ENCODE data around the gene LRP1B. TPM values are rescaled to one million over a fixed set of nuclear protein-coding genes. Genes with fewer than 3 reads are reported as not detected.

LRP1B gene
- total and polyA plus RNA-seq, 2 donors (not counting 1 experiment from before 2014, with no cell fraction given): not detected

DNA sequence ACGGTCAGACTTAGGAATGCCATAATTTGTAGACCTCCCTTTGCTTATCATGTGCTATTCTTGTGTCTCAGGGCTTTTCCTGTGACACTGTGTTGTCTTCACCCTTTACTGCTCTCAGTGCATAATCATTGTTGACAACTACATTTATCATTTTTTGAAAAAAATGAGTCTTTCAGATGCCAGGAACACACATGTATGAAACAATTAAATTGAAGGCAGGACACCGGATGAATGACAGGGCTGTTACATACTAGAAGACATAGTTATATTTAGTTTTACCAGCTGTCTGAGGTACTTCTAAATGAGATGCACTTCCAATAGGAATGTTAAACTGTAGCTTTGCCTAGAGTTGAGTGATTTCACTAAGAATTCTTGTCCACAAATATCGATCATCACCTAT is 243.5 kb downstream of the LRP1B start:
- peaks cover 3% of the 10 kb centered on the region for H3K9me3 Mint-ChIP-seq (ENCODE audit: insufficient read depth)
- H3K4me3 ChIP-seq (ENCODE audit: control extremely low read depth in 1 of 5, extremely low read depth in 1 of 5, insufficient read depth in 1 of 5, low read depth in 2 of 5, low read length in 4 of 5): no peak overlapping the region
- H4K20me1 ChIP-seq (ENCODE audit: control insufficient read depth, insufficient read depth, low read length, poor library complexity, severe bottlenecking): no peaks in the 10 kb centered on the region
- no peaks in the 10 kb centered on the region for H3K27me3 ChIP-seq (replicated peaks in 1 of 4; ENCODE audit: control extremely low read depth in 1 of 4, control insufficient read depth in 3 of 4, insufficient read depth in 4 of 4, low read length in 3 of 4)
- H3K27me3 Mint-ChIP-seq: no peaks in the 10 kb centered on the region
- ATAC-seq (ENCODE audit: low read depth): no peak
- H2AFZ ChIP-seq (ENCODE audit: insufficient read depth, low read depth, low read length, poor library complexity, severe bottlenecking): no peak overlapping the region
- no peak overlapping the region for H3K27ac ChIP-seq (ENCODE audit: low read length in 2 of 2)
- no peak for DNase-seq
- POLR2A ChIA-PET: no interaction called here
- H3K4me3 Mint-ChIP-seq: no peak overlapping the region
- H3K79me2 ChIP-seq (ENCODE audit: control insufficient read depth, insufficient read depth, low read length): no peaks in the 10 kb centered on the region
- intact Hi-C loops (cut with micrococcal nuclease): no loop called here
- no peaks in the 10 kb centered on the region for H3K4me1 Mint-ChIP-seq
- no peak overlapping the region for H3K4me2 ChIP-seq (replicated peaks; ENCODE audit: low read depth, low read length, poor library complexity, severe bottlenecking)
- H3K36me3 ChIP-seq (replicated peaks in 1 of 2; ENCODE audit: control extremely low read depth in 1 of 2, control insufficient read depth in 1 of 2, extremely low read depth in 1 of 2, insufficient read depth in 2 of 2, low read length in 1 of 2): no peaks in the 10 kb centered on the region
- no peak overlapping the region for H3K27ac Mint-ChIP-seq
- CTCF ChIA-PET: no interaction called here
- no peak overlapping the region for H3K9ac ChIP-seq (ENCODE audit: low read length)
- TF ChIP-seq EZH2 (IDR thresholded peaks at IDR 0.05; ENCODE audit: borderline replicate concordance, insufficient read depth, low read depth, low read length, poor library complexity, severe bottlenecking): no peak
- TF ChIP-seq, protein P1, sequence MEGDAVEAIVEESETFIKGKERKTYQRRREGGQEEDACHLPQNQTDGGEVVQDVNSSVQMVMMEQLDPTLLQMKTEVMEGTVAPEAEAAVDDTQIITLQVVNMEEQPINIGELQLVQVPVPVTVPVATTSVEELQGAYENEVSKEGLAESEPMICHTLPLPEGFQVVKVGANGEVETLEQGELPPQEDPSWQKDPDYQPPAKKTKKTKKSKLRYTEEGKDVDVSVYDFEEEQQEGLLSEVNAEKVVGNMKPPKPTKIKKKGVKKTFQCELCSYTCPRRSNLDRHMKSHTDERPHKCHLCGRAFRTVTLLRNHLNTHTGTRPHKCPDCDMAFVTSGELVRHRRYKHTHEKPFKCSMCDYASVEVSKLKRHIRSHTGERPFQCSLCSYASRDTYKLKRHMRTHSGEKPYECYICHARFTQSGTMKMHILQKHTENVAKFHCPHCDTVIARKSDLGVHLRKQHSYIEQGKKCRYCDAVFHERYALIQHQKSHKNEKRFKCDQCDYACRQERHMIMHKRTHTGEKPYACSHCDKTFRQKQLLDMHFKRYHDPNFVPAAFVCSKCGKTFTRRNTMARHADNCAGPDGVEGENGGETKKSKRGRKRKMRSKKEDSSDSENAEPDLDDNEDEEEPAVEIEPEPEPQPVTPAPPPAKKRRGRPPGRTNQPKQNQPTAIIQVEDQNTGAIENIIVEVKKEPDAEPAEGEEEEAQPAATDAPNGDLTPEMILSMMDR (IDR thresholded peaks at IDR 0.05): no peak
- H3K4me1 ChIP-seq (ENCODE audit: control insufficient read depth in 2 of 2, insufficient read depth in 2 of 2, low read length in 2 of 2): no peaks in the 10 kb centered on the region
- WGBS (ENCODE audit: insufficient coverage): no CpG with 5 or more reads among the region's 3 CpGs
- no peaks in the 10 kb centered on the region for H3K9me3 ChIP-seq (ENCODE audit: control extremely low read depth in 1 of 3, control insufficient read depth in 2 of 3, insufficient read depth in 1 of 3, low read length in 2 of 3)

DNA sequence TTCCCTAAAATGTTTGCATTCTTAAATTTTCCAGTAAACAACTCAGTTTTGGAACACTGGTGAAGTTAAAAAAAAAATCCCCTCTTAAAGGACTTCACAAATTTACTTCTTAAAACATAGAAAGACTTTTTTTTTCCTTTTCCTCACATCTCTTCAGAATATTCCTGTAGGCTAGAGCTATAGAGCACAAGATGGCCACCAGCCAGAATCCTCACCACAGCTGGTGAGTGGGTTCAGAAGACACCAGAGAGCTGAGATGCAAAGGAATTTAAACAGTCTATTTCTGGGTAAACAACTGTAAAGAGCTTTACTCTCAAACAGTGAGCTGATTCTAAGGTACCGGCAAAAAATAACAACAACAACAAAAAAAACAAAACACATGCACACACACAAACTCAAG is 252.8 kb downstream of the LRP1B start:
- Histone ChIP-seq H3K36me3 (replicated peaks in 1 of 2; ENCODE audit: control extremely low read depth in 1 of 2, control insufficient read depth in 1 of 2, extremely low read depth in 1 of 2, insufficient read depth in 2 of 2, low read length in 1 of 2) (no peaks in the 10 kb centered on the region), H3K4me2 (replicated peaks; ENCODE audit: low read depth, low read length, poor library complexity, severe bottlenecking) (no peak overlapping the region), H3K9me3 (ENCODE audit: control extremely low read depth in 1 of 3, control insufficient read depth in 2 of 3, insufficient read depth in 1 of 3, low read length in 2 of 3) (no peaks in the 10 kb centered on the region), H3K79me2 (ENCODE audit: control insufficient read depth, insufficient read depth, low read length) (no peaks in the 10 kb centered on the region), H4K20me1 (ENCODE audit: control insufficient read depth, insufficient read depth, low read length, poor library complexity, severe bottlenecking) (no peaks in the 10 kb centered on the region), H2AFZ (ENCODE audit: insufficient read depth, low read depth, low read length, poor library complexity, severe bottlenecking) (no peak overlapping the region), H3K9ac (ENCODE audit: low read length) (no peak overlapping the region), H3K4me1 (ENCODE audit: control insufficient read depth in 2 of 2, insufficient read depth in 2 of 2, low read length in 2 of 2) (no peaks in the 10 kb centered on the region), H3K27ac (ENCODE audit: low read length in 2 of 2) (no peak overlapping the region), H3K4me3 (ENCODE audit: control extremely low read depth in 1 of 5, extremely low read depth in 1 of 5, insufficient read depth in 1 of 5, low read depth in 2 of 5, low read length in 4 of 5) (no peak overlapping the region), H3K27me3 (replicated peaks in 1 of 4; ENCODE audit: control extremely low read depth in 1 of 4, control insufficient read depth in 3 of 4, insufficient read depth in 4 of 4, low read length in 3 of 4) (no peaks in the 10 kb centered on the region)
- H3K27ac Mint-ChIP-seq: no peak overlapping the region
- ChIA-PET CTCF (no interaction called here), POLR2A (no interaction called here)
- no peaks in the 10 kb centered on the region for H3K9me3 Mint-ChIP-seq (ENCODE audit: insufficient read depth)
- H3K27me3 Mint-ChIP-seq: no peaks in the 10 kb centered on the region
- TF ChIP-seq, protein P1 (IDR thresholded peaks at IDR 0.05): no peak
- TF ChIP-seq EZH2 (IDR thresholded peaks at IDR 0.05; ENCODE audit: borderline replicate concordance, insufficient read depth, low read depth, low read length, poor library complexity, severe bottlenecking): no peak
- DNase-seq (no peak), ATAC-seq (ENCODE audit: low read depth) (no peak)
- no peak overlapping the region for H3K4me3 Mint-ChIP-seq
- no peaks in the 10 kb centered on the region for H3K4me1 Mint-ChIP-seq
- intact Hi-C loops (cut with micrococcal nuclease): no loop called here
- no CpG with 5 or more reads among the region's 1 CpG for WGBS (ENCODE audit: insufficient coverage)
